Panc1 (cell line): ENCODE results near the gene TMEM179B. TPM values are rescaled to one million over a fixed set of nuclear protein-coding genes. Genes with fewer than 3 reads are reported as not detected.
A peak's percentile ranks its signal among the peaks of the same experiment; 100 is the strongest.

Experiments used
- ATAC-seq: fragments of 200-7000 bp; cut with Tn5 transposase; 2 replicates; pipeline ENCODE4 v1.9.1; 2020; ENCODE audit warnings: mild to moderate bottlenecking, moderate library complexity
- BruUV-seq: library from RNA; stranded (reverse); fragments of 400-500 nt; replicated peaks from 2 replicates; lab custom pipeline; 2021; lab: Mats Ljungman, UMichigan
- CTCF ChIA-PET: fragments of 300-600 bp; sonication (Branson Sonifier 250); formaldehyde crosslinking; loops from one replicate; lab custom pipeline; 2022; ENCODE audit warnings: antibody characterized with exemption; lab: Charles Lee
- POLR2A ChIA-PET: fragments of 300-600 bp; sonication (Branson Sonifier 250); formaldehyde crosslinking; loops from one replicate; lab custom pipeline; 2022; ENCODE audit warnings: antibody characterized with exemption; lab: Charles Lee
- DNase-seq: peaks from one replicate; pipeline ENCODE4 v3.0.0-alpha.2; 2010; ENCODE audit warnings: low read depth, low spot score
- H3K27ac ChIP-seq: 2 replicates; pipeline ENCODE4 v1.5.1; 2011; ENCODE audit warnings: mild to moderate bottlenecking, low read length, inconsistent platforms
- H3K27me3 ChIP-seq: fragments of 200-500 bp; sonication (Bioruptor generic); 2 replicates; pipeline ENCODE4 v1.6.0; 2014; ENCODE audit warnings: low read length, inconsistent platforms; ENCODE audit not compliant: control insufficient read depth, insufficient read depth
- H3K36me3 ChIP-seq: fragments of 200-500 bp; sonication (Bioruptor generic); 2 replicates; pipeline ENCODE4 v1.5.1; 2014; ENCODE audit warnings: inconsistent platforms, mild to moderate bottlenecking, low read length, moderate library complexity; ENCODE audit not compliant: control insufficient read depth, insufficient read depth
- H3K4me1 ChIP-seq: 2 replicates; pipeline ENCODE4 v1.5.1; 2011; ENCODE audit warnings: inconsistent platforms, mild to moderate bottlenecking, low read length, moderate library complexity; ENCODE audit not compliant: control insufficient read depth, insufficient read depth
- H3K4me3 ChIP-seq, 2 experiments: 2 replicates each; pipeline ENCODE4 v1.5.1; 2011 to 2012; ENCODE audit warnings: low read depth in 2 of 2, low read length in 2 of 2, mild to moderate bottlenecking in 2 of 2, inconsistent platforms in 1 of 2, moderate library complexity in 1 of 2
- H3K9me3 ChIP-seq: fragments of 200-500 bp; sonication (Bioruptor generic); 2 replicates; pipeline ENCODE4 v1.5.1; 2014; ENCODE audit warnings: low read depth, mild to moderate bottlenecking, inconsistent platforms, low read length, moderate library complexity; ENCODE audit not compliant: control insufficient read depth, insufficient read depth
- CTCF ChIP-seq: fragments of 450-650 bp; IDR thresholded peaks from 2 replicates; pipeline ENCODE4 v1.5.1; 2017; ENCODE audit warnings: mild to moderate bottlenecking
- POLR2AphosphoS5 ChIP-seq: IDR thresholded peaks from 2 replicates; pipeline ENCODE4 v1.6.1; 2012; ENCODE audit warnings: mild to moderate bottlenecking, low read depth, low read length, moderate library complexity
- REST ChIP-seq, 2 experiments: IDR thresholded peaks; 2 replicates each; pipeline ENCODE4 v1.6.1; 2011 to 2012; ENCODE audit warnings: low read depth in 2 of 2, control low read depth in 1 of 2, low read length in 1 of 2, mild to moderate bottlenecking in 1 of 2, moderate library complexity in 1 of 2; ENCODE audit not compliant: insufficient read depth in 1 of 2
- SIN3A ChIP-seq: IDR thresholded peaks from 2 replicates; pipeline ENCODE4 v1.6.1; 2012; ENCODE audit warnings: low read depth, mild to moderate bottlenecking, low read length, moderate library complexity, borderline replicate concordance; ENCODE audit not compliant: insufficient read depth
- TCF7L2 ChIP-seq: IDR thresholded peaks from 2 replicates; pipeline ENCODE4 v1.6.1; 2011; ENCODE audit warnings: mild to moderate bottlenecking, low read depth, low read length, inconsistent platforms
- in situ Hi-C: cut with HindIII; loops from 2 replicates; pipeline ENCODE4 v1.10.0; 2016; ENCODE audit warnings: low sequenced_read_pairs, low pct_unique_long_range_greater_than_20kb
- intact Hi-C: fragments of 100-400 bp; cut with micrococcal nuclease; formaldehyde crosslinking; loops from one replicate; pipeline ENCODE4 v1.10.0; 2022; ENCODE audit not compliant: unreplicated experiment
- total RNA-seq: library from RNA; stranded (reverse); gene quantifications from one replicate; pipeline ENCODE4 v1.2.1, GENCODE V29; 2021; ENCODE audit not compliant: unreplicated experiment

Gene TMEM179B
- total RNA-seq, 1 experiment from 2014 or later, result 50.9 TPM

- intact Hi-C loops, result loop anchor here (5.0 kb wide), 1 partner anchor 418 kb away; no protein-coding TSS in a partner anchor
- in situ Hi-C loops, result no loop called here
- H3K27me3 ChIP-seq, result no peaks in the 10 kb centered on the region
- ATAC-seq, result peak; percentile 98
- POLR2A ChIA-PET, result interaction anchor here (0.6 to 1.6 kb wide), 13 partner anchors 10 to 618 kb away, joined by 3 to 16 read pairs (median 4); partner anchors contain the start of genes HNRNPUL2 and TUT1
- H3K4me3 ChIP-seq, result peak within 1 kb of the TSS; percentile 76 to 87
- peak; percentile 99 for DNase-seq
- peak; percentile 92 for TF ChIP-seq POLR2AphosphoS5
- no peak; the same call in 1 of the 2 replicates for TF ChIP-seq SIN3A
- H3K36me3 ChIP-seq, result no peaks in the 10 kb centered on the region
- BruUV-seq, result no TSS peak
- peaks cover 8% of the 10 kb centered on the region; the same call in 1 of the 2 replicates for H3K4me1 ChIP-seq
- no peaks in the 10 kb centered on the region for H3K9me3 ChIP-seq
- CTCF ChIA-PET, result interaction anchor here (0.5 to 1.2 kb wide), 6 partner anchors 16 to 106 kb away, joined by 3 to 8 read pairs (median 5); partner anchors contain the start of genes LBHD1 and TAF6L
- H3K27ac ChIP-seq, result peak within 1 kb of the TSS; percentile 98
Observed at GRCh38 chr11:62753736-62754603, 33.2 kb upstream of the TMEM179B start, which contains the start of gene ZBTB3. ZBTB3 (minus strand) TSS chr11:62754160; CDS start chr11:62753664, 496 bp downstream.

- no TSS peak for BruUV-seq
- H3K4me3 ChIP-seq, result peak overlapping the region in 1 of 2 experiments; percentile 87; a peak in 1 of 4 replicates
- POLR2A ChIA-PET, result no interaction called here
Observed at GRCh38 chr11:62755086-62755615, 32.1 kb upstream of the TMEM179B start.

More at GRCh38 chr11:62755086-62755615, 32.1 kb upstream of the TMEM179B start:
- H3K9me3 ChIP-seq, result no peaks in the 10 kb centered on the region
- DNase-seq, result no peak
- intact Hi-C loops (no loop called here), in situ Hi-C loops (no loop called here)
- CTCF ChIA-PET, result interaction anchor here (0.5 kb wide), 1 partner anchor 78 kb away, joined by 3 read pairs; no protein-coding TSS in a partner anchor
- H3K27me3 ChIP-seq, result no peaks in the 10 kb centered on the region
- ATAC-seq, result no peak
- H3K4me1 ChIP-seq, result peaks cover 8% of the 10 kb centered on the region; the same call in 1 of the 2 replicates
- H3K36me3 ChIP-seq, result no peaks in the 10 kb centered on the region
- TF ChIP-seq CTCF (no peak), SIN3A (no peak), TCF7L2 (no peak), POLR2AphosphoS5 (no peak), REST (IDR thresholded peaks at IDR 0.05; ENCODE audit: insufficient read depth in 1 of 2, low read depth in 2 of 2, low read length in 1 of 2) (no peak)
- H3K27ac ChIP-seq, result peak overlapping the region; percentile 98
